DOHH2 (cell line): ENCODE data around the gene PNPLA5.

Experiments
- EZH2phosphoT487 ChIP-seq: fragments of 200-600 bp; sonication (generic); IDR thresholded peaks from 2 replicates; pipeline ENCODE4 v1.6.1; 2017; ENCODE audit warnings: borderline replicate concordance, mild to moderate bottlenecking, antibody characterized with exemption, low read length, moderate library complexity, mixed read lengths
- TF ChIP-seq, protein P1 (sequence below): fragments of 200-600 bp; sonication (generic); IDR thresholded peaks from one replicate; pipeline ENCODE4 v1.5.1; 2014; ENCODE audit warnings: antibody characterized with exemption, mild to moderate bottlenecking, low read depth, low read length; ENCODE audit not compliant: poor library complexity, severe bottlenecking

DNA sequence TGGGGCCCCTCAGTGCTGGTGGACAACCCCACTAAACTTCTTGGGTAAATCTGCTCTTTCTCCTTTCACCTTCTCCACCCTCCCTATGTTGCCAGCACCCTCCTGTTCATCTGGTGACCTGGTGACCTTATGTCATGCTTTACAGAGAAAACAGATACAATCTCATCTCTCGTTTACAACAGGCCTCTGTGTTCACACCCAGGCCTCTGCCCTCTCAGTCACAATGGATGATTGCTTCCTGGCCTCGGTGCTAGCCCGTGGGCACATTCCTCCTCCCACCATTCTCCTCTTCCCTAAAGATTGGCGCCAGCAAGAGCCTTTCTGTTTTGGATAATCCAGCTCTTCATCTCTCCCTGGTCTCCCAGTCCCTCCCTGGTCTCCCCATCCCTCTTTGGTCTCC is 19.5 kb upstream of the PNPLA5 start:
- TF ChIP-seq, protein P1, sequence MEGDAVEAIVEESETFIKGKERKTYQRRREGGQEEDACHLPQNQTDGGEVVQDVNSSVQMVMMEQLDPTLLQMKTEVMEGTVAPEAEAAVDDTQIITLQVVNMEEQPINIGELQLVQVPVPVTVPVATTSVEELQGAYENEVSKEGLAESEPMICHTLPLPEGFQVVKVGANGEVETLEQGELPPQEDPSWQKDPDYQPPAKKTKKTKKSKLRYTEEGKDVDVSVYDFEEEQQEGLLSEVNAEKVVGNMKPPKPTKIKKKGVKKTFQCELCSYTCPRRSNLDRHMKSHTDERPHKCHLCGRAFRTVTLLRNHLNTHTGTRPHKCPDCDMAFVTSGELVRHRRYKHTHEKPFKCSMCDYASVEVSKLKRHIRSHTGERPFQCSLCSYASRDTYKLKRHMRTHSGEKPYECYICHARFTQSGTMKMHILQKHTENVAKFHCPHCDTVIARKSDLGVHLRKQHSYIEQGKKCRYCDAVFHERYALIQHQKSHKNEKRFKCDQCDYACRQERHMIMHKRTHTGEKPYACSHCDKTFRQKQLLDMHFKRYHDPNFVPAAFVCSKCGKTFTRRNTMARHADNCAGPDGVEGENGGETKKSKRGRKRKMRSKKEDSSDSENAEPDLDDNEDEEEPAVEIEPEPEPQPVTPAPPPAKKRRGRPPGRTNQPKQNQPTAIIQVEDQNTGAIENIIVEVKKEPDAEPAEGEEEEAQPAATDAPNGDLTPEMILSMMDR = no peak
- TF ChIP-seq EZH2phosphoT487 = no peak
